ENCODE measurements around the gene ZBTB20.
"Not testable (repeated sequence)": the region's sequence is repeated elsewhere in the genome, so short reads cannot be mapped to it uniquely, and the experiment has no call there.

Gene ZBTB20

DNA sequence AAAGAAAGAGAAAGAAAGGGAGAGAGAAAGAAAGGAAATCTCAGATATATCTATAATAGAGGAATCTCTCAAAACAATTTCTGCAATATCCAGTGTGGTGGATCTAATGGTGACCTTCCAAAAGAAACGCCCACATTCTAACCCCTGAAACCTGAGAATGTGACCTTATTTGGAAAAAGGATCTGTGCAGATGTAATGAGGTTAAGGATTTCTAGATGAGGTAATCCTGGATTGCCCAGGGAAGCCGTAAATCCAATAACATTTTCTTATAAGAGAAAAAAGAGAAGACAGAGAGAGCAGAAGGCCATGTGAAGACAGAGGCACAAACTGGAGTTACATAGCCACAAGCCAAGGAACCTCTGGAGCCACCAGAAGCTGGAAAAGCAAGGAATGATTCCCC, 307.6 kb downstream of the ZBTB20 start:
- Mint-ChIP-seq H3K27me3 (ENCODE audit: low read depth) (no peaks in the 10 kb centered on the region), H3K27ac (no peak overlapping the region), H3K4me1 (ENCODE audit: low read depth) (no peaks in the 10 kb centered on the region), H3K4me3 (no peak overlapping the region), H3K9me3 (no peaks in the 10 kb centered on the region), H3K36me3 (ENCODE audit: low read depth) (no peaks in the 10 kb centered on the region)
- no peak for DNase-seq (ENCODE audit: low spot score)

- no peak for DNase-seq (ENCODE audit: low spot score)
- no peaks in the 10 kb centered on the region for H3K36me3 Mint-ChIP-seq (ENCODE audit: low read depth)
- H3K27ac Mint-ChIP-seq: no peak overlapping the region
- no peaks in the 10 kb centered on the region for H3K4me1 Mint-ChIP-seq (ENCODE audit: low read depth)
- H3K27me3 Mint-ChIP-seq (ENCODE audit: low read depth): no peaks in the 10 kb centered on the region
- no peak overlapping the region for H3K4me3 Mint-ChIP-seq
- no peaks in the 10 kb centered on the region for H3K9me3 Mint-ChIP-seq
Measured at GRCh38 chr3:114838025-114838424, 309.1 kb downstream of the ZBTB20 start.

DNA sequence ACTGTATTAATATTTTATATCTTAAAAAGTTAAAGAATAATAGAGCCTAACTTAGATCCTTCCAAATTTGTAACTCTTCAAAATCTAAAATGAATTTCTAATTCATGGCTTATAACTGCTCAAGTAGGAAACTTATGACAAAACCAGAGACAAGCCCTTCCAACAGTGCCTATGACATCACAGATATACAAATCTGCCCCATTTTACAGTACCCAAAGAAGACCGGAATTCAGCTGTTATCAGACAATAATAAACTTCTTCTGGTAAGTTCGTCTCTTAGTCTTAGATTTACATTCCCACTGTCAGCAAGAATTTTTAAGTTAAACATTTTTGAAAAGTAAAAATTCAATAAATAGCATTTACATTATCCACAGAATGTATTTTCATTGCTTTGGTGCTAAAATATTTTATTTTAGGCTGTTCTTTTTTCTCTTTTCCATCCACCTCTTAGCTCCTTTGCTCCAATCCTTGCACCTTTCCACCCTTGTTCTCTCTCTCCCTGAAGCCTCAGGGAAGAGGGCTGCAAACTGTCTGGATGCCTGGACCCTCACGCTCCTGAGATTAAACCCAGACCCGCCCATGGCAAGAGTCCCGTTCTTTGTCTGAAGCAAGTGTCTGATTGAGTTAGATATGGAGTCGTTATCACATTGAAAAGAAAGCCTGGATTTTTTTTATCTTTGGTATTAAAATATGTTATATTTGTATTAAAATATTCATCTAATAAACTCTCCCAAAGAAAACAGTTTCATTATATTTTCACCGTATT, 312.7 kb downstream of the ZBTB20 start:
- no peaks in the 10 kb centered on the region for H3K27me3 Mint-ChIP-seq (ENCODE audit: low read depth)
- no peak overlapping the region for H3K27ac Mint-ChIP-seq
- H3K4me3 Mint-ChIP-seq: no peak overlapping the region
- H3K36me3 Mint-ChIP-seq (ENCODE audit: low read depth): no peaks in the 10 kb centered on the region
- H3K9me3 Mint-ChIP-seq: no peaks in the 10 kb centered on the region
- no peaks in the 10 kb centered on the region for H3K4me1 Mint-ChIP-seq (ENCODE audit: low read depth)
- DNase-seq (ENCODE audit: low spot score): no peak

- Mint-ChIP-seq H3K27me3 (ENCODE audit: low read depth) (no peaks in the 10 kb centered on the region), H3K9me3 (no peaks in the 10 kb centered on the region), H3K4me3 (no peak overlapping the region), H3K27ac (no peak overlapping the region), H3K36me3 (ENCODE audit: low read depth) (no peaks in the 10 kb centered on the region), H3K4me1 (ENCODE audit: low read depth) (no peaks in the 10 kb centered on the region)
- no peak for DNase-seq (ENCODE audit: low spot score)
Measured at GRCh38 chr3:114831861-114832260, 315.2 kb downstream of the ZBTB20 start.

- H3K36me3 Mint-ChIP-seq (ENCODE audit: low read depth): no peaks in the 10 kb centered on the region
- no peak for DNase-seq (ENCODE audit: low spot score)
- H3K4me3 Mint-ChIP-seq: no peak overlapping the region
- no peaks in the 10 kb centered on the region for H3K9me3 Mint-ChIP-seq
- H3K27me3 Mint-ChIP-seq (ENCODE audit: low read depth): no peaks in the 10 kb centered on the region
- no peak overlapping the region for H3K27ac Mint-ChIP-seq
- H3K4me1 Mint-ChIP-seq (ENCODE audit: low read depth): no peaks in the 10 kb centered on the region
Measured at GRCh38 chr3:114830652-114831051, 316.4 kb downstream of the ZBTB20 start.

- H3K36me3 Mint-ChIP-seq (ENCODE audit: low read depth): no peaks in the 10 kb centered on the region
- H3K4me3 Mint-ChIP-seq: no peak overlapping the region
- H3K27me3 Mint-ChIP-seq (ENCODE audit: low read depth): no peaks in the 10 kb centered on the region
- H3K27ac Mint-ChIP-seq: no peak overlapping the region
- H3K4me1 Mint-ChIP-seq (ENCODE audit: low read depth): no peaks in the 10 kb centered on the region
- no peaks in the 10 kb centered on the region for H3K9me3 Mint-ChIP-seq
- DNase-seq (ENCODE audit: low spot score): no peak
Measured at GRCh38 chr3:114829783-114830182, 317.3 kb downstream of the ZBTB20 start.

- Mint-ChIP-seq H3K27me3 (ENCODE audit: low read depth) (no peaks in the 10 kb centered on the region), H3K27ac (no peak overlapping the region), H3K4me1 (ENCODE audit: low read depth) (no peaks in the 10 kb centered on the region), H3K9me3 (no peaks in the 10 kb centered on the region), H3K4me3 (no peak overlapping the region), H3K36me3 (ENCODE audit: low read depth) (no peaks in the 10 kb centered on the region)
- DNase-seq (ENCODE audit: low spot score): no peak
Measured at GRCh38 chr3:114827495-114827894, 319.6 kb downstream of the ZBTB20 start.

GRCh38 chr3:114824014-114824413, 323.1 kb downstream of the ZBTB20 start:
- Mint-ChIP-seq H3K36me3 (ENCODE audit: low read depth) (no peaks in the 10 kb centered on the region), H3K9me3 (no peaks in the 10 kb centered on the region), H3K4me1 (ENCODE audit: low read depth) (no peaks in the 10 kb centered on the region), H3K27ac (no peak overlapping the region), H3K27me3 (ENCODE audit: low read depth) (no peaks in the 10 kb centered on the region), H3K4me3 (no peak overlapping the region)
- DNase-seq (ENCODE audit: low spot score): no peak

DNA sequence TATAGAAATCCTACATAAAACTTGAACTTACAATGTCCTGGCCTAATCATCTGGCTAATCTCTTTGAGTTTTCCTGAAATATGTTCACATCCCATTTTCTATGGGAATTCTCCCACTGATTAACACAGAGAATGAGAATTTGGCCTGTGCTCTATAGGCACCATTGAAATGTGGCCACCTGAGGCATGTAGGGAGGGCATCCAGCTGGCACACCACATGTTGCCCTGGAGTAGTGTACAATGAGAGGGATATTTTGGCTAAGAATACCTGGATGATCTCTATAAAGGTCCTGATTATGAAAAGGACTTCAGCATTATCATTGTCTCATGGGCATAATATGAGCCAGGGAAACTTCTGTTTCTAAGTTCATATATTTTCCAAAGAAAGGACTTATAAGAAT, 324.0 kb downstream of the ZBTB20 start:
- Mint-ChIP-seq H3K9me3 (no peaks in the 10 kb centered on the region), H3K4me3 (no peak overlapping the region), H3K27me3 (ENCODE audit: low read depth) (no peaks in the 10 kb centered on the region), H3K27ac (no peak overlapping the region), H3K4me1 (ENCODE audit: low read depth) (no peaks in the 10 kb centered on the region), H3K36me3 (ENCODE audit: low read depth) (no peaks in the 10 kb centered on the region)
- no peak for DNase-seq (ENCODE audit: low spot score)

DNA sequence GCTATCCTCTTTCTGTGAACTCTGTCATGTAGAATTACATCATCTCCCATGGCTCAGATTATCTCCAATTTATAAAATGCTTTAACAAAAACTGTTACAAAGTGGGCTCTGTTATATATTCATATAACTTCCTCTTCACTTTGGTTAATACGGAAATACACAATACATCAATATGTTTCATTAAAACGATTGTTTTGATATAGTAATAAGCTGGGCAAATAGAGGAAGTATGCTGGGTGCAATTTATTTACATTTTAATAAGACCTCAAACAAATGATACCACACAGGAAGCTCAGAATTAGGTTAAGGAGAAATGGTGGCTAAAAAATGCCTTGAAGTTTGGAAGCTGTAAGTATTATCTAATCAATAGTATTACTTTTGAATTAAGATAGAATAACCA, 331.0 kb downstream of the ZBTB20 start:
- DNase-seq (ENCODE audit: low spot score): no peak
- Mint-ChIP-seq H3K27ac (no peak overlapping the region), H3K27me3 (ENCODE audit: low read depth) (no peaks in the 10 kb centered on the region), H3K4me1 (ENCODE audit: low read depth) (no peaks in the 10 kb centered on the region), H3K9me3 (no peaks in the 10 kb centered on the region), H3K36me3 (ENCODE audit: low read depth) (no peaks in the 10 kb centered on the region), H3K4me3 (no peak overlapping the region)

GRCh38 chr3:114812541-114813238, 334.4 kb downstream of the ZBTB20 start:
- not testable (repeated sequence) for H3K4me3 Mint-ChIP-seq; H3K4me1 Mint-ChIP-seq (ENCODE audit: low read depth); H3K9me3 Mint-ChIP-seq; H3K27me3 Mint-ChIP-seq (ENCODE audit: low read depth); H3K36me3 Mint-ChIP-seq (ENCODE audit: low read depth); H3K27ac Mint-ChIP-seq; DNase-seq (ENCODE audit: low spot score)

DNA sequence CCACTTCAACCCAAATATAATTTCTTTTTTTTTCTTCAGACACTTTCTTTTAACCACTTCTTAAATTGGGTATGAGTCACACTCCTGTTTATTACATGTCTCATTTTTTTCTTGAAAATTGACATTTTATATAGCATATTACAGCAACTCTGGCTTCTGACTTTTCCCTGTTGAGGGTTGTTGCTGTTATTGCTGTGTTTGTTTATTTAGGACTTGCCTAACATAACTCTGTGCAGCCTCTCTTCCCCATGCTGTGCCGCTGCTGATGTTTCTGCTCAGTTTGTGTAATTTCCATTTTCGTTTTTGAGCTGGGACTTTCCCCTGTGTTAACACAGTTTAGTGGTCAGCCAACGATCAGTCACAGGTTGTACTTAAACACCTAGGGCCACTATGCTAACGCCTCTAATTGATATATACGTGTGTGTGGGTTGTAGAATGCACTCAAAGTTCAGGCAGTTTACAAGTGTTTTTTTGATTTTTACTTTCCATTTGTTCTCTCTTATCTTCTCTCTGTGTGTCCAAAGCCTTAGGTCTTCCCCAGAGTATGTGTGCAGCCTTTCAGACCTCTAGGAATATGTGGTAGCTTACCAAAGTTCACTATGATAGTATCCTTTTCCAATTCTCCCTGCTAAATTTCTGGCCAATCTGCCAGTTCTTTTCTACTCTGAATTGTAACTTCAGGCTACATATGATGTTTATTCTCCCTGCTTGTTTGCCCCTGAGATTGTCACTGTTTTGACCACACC, 337.2 kb downstream of the ZBTB20 start:
- DNase-seq (ENCODE audit: low spot score): no peak
- H3K9me3 Mint-ChIP-seq: no peaks in the 10 kb centered on the region
- no peak overlapping the region for H3K4me3 Mint-ChIP-seq
- no peaks in the 10 kb centered on the region for H3K36me3 Mint-ChIP-seq (ENCODE audit: low read depth)
- H3K27me3 Mint-ChIP-seq (ENCODE audit: low read depth): no peaks in the 10 kb centered on the region
- H3K27ac Mint-ChIP-seq: no peak overlapping the region
- H3K4me1 Mint-ChIP-seq (ENCODE audit: low read depth): peaks cover 6% of the 10 kb centered on the region

DNA sequence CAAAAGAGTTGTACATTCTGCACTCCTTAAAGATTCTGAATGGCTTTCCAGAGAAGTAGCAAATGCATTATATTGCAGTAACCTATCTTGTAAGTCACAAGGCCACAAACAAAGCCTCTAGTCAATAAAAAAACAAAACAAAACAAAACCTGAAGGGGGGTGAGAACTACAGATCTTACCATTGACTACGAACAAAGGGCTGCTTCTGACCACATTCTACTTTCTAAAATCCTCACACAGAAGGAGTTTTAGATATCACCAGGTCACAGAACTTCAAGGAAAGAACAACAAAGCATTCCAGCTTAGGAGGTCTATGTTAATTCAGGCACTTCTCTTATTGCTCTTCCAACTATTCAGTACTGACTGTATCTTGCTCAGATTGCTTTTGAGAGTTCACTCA, 343.0 kb downstream of the ZBTB20 start:
- H3K27ac Mint-ChIP-seq: no peak overlapping the region

GRCh38 chr3:114803042-114803695, 343.9 kb downstream of the ZBTB20 start:
- H3K27ac Mint-ChIP-seq: no peak overlapping the region
- no peak for DNase-seq (ENCODE audit: low spot score)
- H3K36me3 Mint-ChIP-seq (ENCODE audit: low read depth): no peaks in the 10 kb centered on the region
- no peaks in the 10 kb centered on the region for H3K9me3 Mint-ChIP-seq
- H3K4me1 Mint-ChIP-seq (ENCODE audit: low read depth): no peaks in the 10 kb centered on the region
- no peak overlapping the region for H3K4me3 Mint-ChIP-seq
- no peaks in the 10 kb centered on the region for H3K27me3 Mint-ChIP-seq (ENCODE audit: low read depth)

More for the DNA sequence above, 343.0 kb downstream of the ZBTB20 start:
- no peak for DNase-seq (ENCODE audit: low spot score)
- no peaks in the 10 kb centered on the region for H3K9me3 Mint-ChIP-seq
- H3K27me3 Mint-ChIP-seq (ENCODE audit: low read depth): no peaks in the 10 kb centered on the region
- no peaks in the 10 kb centered on the region for H3K4me1 Mint-ChIP-seq (ENCODE audit: low read depth)
- H3K36me3 Mint-ChIP-seq (ENCODE audit: low read depth): no peaks in the 10 kb centered on the region
- no peak overlapping the region for H3K4me3 Mint-ChIP-seq

All from T-helper 2 cell treated with Interferon-gamma antibody and Interleukin-4, amounts not matched to agents 5 μg/mL and 100 μg/mL, for 36 hours (primary cell).